Vagina (tissue), 2 donors: ENCODE results near the gene MYO3B.

Experiments used
- POLR2A ChIP-seq, 2 donors: fragments of 450-650 bp; IDR thresholded peaks; one replicate each; pipeline ENCODE4 v1.6.1; 2017; ENCODE audit warnings: antibody characterized with exemption in 2 of 2, mild to moderate bottlenecking in 2 of 2, moderate library complexity in 2 of 2
- TF ChIP-seq, protein P1 (sequence below), 3 experiments: fragments of 450-650 bp in 2 of 3; fragments of 200-600 bp in 1 of 3; sonication (generic) in 1 of 3; IDR thresholded peaks; one replicate each; pipeline ENCODE4 v1.5.1; 2017 to 2019; ENCODE audit warnings: antibody characterized with exemption in 3 of 3, mild to moderate bottlenecking in 2 of 3, moderate library complexity in 2 of 3

DNA sequence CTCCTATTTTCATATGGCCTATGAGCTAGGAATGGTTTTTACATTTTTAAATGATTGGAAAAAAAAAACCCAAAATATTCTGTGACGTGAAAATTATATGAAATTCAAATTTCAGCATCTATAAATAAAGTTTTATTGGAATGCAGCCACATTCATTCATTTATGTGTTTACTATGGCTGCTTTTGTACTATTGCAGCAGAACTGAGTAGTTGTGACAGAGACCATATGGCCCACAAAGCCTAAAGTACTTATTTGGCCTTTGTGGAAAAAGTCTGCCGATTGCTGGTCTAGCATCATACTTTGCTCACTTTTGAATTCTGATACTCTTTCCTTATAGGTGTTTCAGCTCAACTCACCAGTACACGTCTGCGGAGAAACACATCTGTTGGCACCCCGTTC lies 39.0 kb downstream of the MYO3B start:
- TF ChIP-seq, protein P1, sequence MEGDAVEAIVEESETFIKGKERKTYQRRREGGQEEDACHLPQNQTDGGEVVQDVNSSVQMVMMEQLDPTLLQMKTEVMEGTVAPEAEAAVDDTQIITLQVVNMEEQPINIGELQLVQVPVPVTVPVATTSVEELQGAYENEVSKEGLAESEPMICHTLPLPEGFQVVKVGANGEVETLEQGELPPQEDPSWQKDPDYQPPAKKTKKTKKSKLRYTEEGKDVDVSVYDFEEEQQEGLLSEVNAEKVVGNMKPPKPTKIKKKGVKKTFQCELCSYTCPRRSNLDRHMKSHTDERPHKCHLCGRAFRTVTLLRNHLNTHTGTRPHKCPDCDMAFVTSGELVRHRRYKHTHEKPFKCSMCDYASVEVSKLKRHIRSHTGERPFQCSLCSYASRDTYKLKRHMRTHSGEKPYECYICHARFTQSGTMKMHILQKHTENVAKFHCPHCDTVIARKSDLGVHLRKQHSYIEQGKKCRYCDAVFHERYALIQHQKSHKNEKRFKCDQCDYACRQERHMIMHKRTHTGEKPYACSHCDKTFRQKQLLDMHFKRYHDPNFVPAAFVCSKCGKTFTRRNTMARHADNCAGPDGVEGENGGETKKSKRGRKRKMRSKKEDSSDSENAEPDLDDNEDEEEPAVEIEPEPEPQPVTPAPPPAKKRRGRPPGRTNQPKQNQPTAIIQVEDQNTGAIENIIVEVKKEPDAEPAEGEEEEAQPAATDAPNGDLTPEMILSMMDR (IDR thresholded peaks at IDR 0.05): no peak
- TF ChIP-seq POLR2A (IDR thresholded peaks at IDR 0.05): no peak
